Measurements from ENCODE around the gene CCDC51.

The CCDC51 gene

DNA sequence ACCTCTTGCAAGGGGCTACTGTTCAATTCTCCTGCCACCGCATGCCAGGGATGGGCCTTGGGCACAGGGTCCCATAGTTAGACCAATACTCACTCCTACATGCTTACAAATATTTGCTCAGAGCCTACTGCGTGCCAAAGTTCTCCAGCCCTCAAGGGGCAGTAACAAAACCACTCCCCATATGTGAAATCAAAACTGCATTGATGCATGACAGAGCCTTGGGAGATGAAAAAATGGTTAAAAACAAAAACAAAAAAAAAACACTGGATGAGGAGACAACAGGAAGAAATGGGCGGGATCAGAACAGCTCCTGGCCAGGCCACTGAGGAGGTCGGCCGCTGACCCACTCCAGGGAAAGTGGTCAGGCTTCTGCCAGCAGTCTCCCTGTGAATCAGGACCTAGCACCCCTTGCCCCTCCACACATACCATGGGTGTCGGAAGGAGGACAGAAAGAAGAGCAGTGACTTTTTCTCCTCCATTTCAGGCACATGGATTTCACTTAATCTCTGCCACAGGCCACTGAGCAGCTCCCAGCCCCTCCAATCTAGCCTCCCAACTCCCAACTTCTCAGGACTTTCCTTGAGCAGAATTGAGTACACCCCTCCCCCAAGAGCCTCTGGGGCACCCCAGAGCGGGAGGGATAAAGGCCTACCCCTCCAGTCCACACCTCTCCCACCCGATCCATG lies 12.8 kb downstream of the CCDC51 start:
- DNase-seq (ENCODE audit: low read depth), result no peak
- TF ChIP-seq CTCF (IDR thresholded peaks at IDR 0.05; ENCODE audit: low read depth, low read length, missing control alignments), result no peak
- H3K4me3 ChIP-seq (ENCODE audit: low read depth, low read length), result peak overlapping the region; percentile 61
- in situ Hi-C loops (cut with HindIII; ENCODE audit: low sequenced_read_pairs), result loop anchor here (25.0 kb wide), 1 partner anchor 165 kb away; no protein-coding TSS in a partner anchor

DNA sequence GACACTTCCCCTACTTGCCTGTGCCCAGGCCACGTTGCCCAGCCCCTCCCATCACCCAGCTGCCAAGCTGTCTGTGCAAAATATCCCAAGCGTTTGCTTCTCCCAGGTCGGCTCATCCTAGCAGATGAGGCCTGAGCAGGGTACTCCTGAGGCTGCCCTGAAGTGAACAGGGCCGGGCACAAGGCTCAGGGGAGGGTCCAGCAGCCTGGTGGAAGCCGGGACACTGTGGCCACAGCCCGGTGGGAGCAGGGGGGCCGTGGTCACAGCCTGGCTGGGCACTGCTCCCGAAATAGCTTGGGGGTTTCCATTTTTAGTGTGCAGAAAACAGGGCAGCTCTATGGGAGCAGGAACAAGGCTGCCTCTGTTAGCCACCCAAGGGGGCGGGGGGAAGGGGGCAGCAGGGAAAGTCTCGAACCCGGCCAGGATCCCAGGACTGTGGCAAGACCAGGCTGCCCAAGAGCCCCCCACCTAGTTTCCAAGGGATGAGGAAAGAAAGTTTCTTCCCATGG lies 13.5 kb downstream of the CCDC51 start:
- no peak for DNase-seq (ENCODE audit: low read depth)
- in situ Hi-C loops (cut with HindIII; ENCODE audit: low sequenced_read_pairs), result loop anchor here (25.0 kb wide), 1 partner anchor 164 kb away; no protein-coding TSS in a partner anchor
- H3K4me3 ChIP-seq (ENCODE audit: low read depth, low read length), result peak overlapping the region; percentile 7
- no peak for TF ChIP-seq CTCF (IDR thresholded peaks at IDR 0.05; ENCODE audit: low read depth, low read length, missing control alignments)

DNA sequence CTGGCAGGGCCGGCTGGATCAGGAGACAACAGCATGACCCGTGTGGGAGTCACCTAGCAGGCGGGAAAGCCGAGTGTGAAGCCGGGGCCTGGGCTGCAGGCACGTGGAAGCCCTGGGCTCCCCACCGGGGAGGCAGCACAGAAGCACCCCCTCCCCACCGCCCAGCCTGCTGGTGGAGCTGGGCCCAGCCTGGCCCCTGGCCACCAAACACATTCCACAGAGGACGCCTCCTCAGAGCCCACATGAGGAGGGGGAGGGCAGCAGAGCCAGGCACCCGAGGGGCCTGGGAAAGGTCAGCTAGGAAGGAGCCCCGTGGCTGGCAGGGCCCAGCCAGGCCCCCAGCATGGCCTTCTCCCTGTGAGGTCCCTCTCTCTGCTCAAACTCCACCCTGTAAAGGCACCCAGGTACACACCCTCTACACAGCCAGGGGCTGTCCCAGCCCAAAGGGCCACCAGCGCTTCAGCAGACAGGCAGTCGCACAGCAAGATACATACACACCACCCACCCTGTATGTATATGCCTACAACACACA lies 14.6 kb downstream of the CCDC51 start:
- no peak for TF ChIP-seq CTCF (IDR thresholded peaks at IDR 0.05; ENCODE audit: low read depth, low read length, missing control alignments)
- no peak for DNase-seq (ENCODE audit: low read depth)
- no peak overlapping the region for H3K4me3 ChIP-seq (ENCODE audit: low read depth, low read length)
- in situ Hi-C loops (cut with HindIII; ENCODE audit: low sequenced_read_pairs), result loop anchor here (25.0 kb wide), 1 partner anchor 163 kb away; no protein-coding TSS in a partner anchor

DNA sequence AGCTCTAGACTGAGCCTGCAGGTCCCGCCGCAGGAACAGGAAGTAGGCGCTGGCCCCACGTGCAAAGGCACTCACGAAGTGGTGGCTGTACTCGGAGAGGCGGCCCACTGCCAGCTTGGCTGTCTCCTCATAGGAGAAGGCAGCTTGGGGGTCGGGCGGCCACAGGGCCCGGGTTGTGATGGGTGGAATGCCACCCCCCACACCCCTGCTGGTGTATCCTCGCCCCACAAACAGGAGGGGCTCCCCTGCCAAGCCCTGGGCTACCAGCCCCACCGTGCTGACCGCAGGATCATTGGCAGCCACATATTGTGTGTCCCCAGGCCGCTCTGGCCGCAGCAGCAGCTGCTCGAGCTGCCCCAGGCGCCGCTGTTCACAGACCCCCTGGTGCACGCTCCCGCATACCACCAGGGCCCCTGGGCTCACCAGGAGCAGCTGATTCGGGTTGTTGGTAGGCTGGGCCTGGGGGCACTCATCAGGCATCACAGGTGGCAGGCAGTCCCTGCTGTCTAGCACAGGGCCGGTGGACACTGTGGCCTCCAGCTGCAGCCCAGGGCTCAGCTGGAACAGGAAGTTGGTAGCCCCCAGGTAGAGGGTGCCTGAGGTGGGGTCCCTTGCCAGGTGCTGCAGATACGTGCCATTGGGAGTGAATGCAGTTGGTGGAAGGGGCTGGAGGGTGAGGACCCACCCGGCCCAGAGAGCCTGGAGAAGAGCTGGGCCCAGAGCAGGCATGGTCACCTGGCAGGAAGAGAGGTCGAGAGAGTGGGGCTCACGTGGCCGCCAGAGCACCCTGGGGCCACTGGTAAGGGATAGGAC lies 15.8 kb downstream of the CCDC51 start:
- H3K4me3 ChIP-seq (ENCODE audit: low read depth, low read length), result no peak overlapping the region
- in situ Hi-C loops (cut with HindIII; ENCODE audit: low sequenced_read_pairs), result no loop called here
- no peak for TF ChIP-seq CTCF (IDR thresholded peaks at IDR 0.05; ENCODE audit: low read depth, low read length, missing control alignments)
- no peak for DNase-seq (ENCODE audit: low read depth)

GRCh38 chr3:48423241-48423882 lies 16.6 kb downstream of the CCDC51 start:
- H3K4me3 ChIP-seq (ENCODE audit: low read depth, low read length), result no peak overlapping the region
- no peak for TF ChIP-seq CTCF (IDR thresholded peaks at IDR 0.05; ENCODE audit: low read depth, low read length, missing control alignments)
- DNase-seq (ENCODE audit: low read depth), result no peak
- in situ Hi-C loops (cut with HindIII; ENCODE audit: low sequenced_read_pairs), result no loop called here

GRCh38 chr3:48422681-48423080 lies 17.2 kb downstream of the CCDC51 start:
- no peak for TF ChIP-seq CTCF (IDR thresholded peaks at IDR 0.05; ENCODE audit: low read depth, low read length, missing control alignments)
- in situ Hi-C loops (cut with HindIII; ENCODE audit: low sequenced_read_pairs), result no loop called here
- no peak for DNase-seq (ENCODE audit: low read depth)
- no peak overlapping the region for H3K4me3 ChIP-seq (ENCODE audit: low read depth, low read length)

Measured in astrocyte of the cerebellum (primary cell).